DOHH2 (cell line): ENCODE results near the gene TUBB3.

Experiments
- CTCF ChIP-seq: fragments of 200-600 bp; sonication (generic); IDR thresholded peaks from one replicate; pipeline ENCODE4 v1.5.1; 2014; ENCODE audit warnings: antibody characterized with exemption, mild to moderate bottlenecking, low read depth, low read length; ENCODE audit not compliant: poor library complexity, severe bottlenecking
- EZH2phosphoT487 ChIP-seq: fragments of 200-600 bp; sonication (generic); IDR thresholded peaks from 2 replicates; pipeline ENCODE4 v1.6.1; 2017; ENCODE audit warnings: borderline replicate concordance, mild to moderate bottlenecking, antibody characterized with exemption, low read length, moderate library complexity, mixed read lengths

- TF ChIP-seq CTCF (no peak), EZH2phosphoT487 (no peak)
Measured at GRCh38 chr16:89985219-89985618, 62.1 kb downstream of the TUBB3 start.
